ENCODE data around the gene CERS1. TPM values are rescaled to one million over a fixed set of nuclear protein-coding genes. Genes with fewer than 3 reads are reported as not detected.
"Not testable (repeated sequence)": the region's sequence is repeated elsewhere in the genome, so short reads cannot be mapped to it uniquely, and the experiment has no call there.

The CERS1 gene
- total RNA-seq, 2 experiments from 2014 or later: not detected

GRCh38 chr19:18928018-18928805, 32.3 kb upstream of the CERS1 start:
- POLR2A ChIA-PET: interaction anchor here (4.9 kb wide), 1 partner anchor 10 kb away, joined by 32 read pairs; the partner anchor contains the start of genes COPE and DDX49
- no peak overlapping the region for H3K4me3 Mint-ChIP-seq
- H3K9me3 Mint-ChIP-seq: no peaks in the 10 kb centered on the region
- CTCF ChIA-PET: no interaction called here
- H3K36me3 Mint-ChIP-seq (ENCODE audit: low read depth): peaks cover 22% of the 10 kb centered on the region
- DNase-seq: no peak
- peaks cover 4% of the 10 kb centered on the region for H3K4me1 Mint-ChIP-seq
- H3K27me3 Mint-ChIP-seq: peaks cover 2% of the 10 kb centered on the region
- no peak overlapping the region for H3K27ac Mint-ChIP-seq

GRCh38 chr19:18924684-18925213, 28.8 kb upstream of the CERS1 start:
- H3K36me3 Mint-ChIP-seq (ENCODE audit: low read depth): peaks cover 30% of the 10 kb centered on the region

GRCh38 chr19:18922228-18922985, 26.4 kb upstream of the CERS1 start:
- H3K36me3 Mint-ChIP-seq (ENCODE audit: low read depth): peaks cover 32% of the 10 kb centered on the region
- no peak overlapping the region for H3K27ac Mint-ChIP-seq
- H3K4me1 Mint-ChIP-seq: peaks cover 30% of the 10 kb centered on the region
- H3K27me3 Mint-ChIP-seq: no peaks in the 10 kb centered on the region
- no peak overlapping the region for H3K4me3 Mint-ChIP-seq
- DNase-seq: no peak
- POLR2A ChIA-PET: no interaction called here
- CTCF ChIA-PET: no interaction called here
- no peaks in the 10 kb centered on the region for H3K9me3 Mint-ChIP-seq

More at GRCh38 chr19:18924684-18925213, 28.8 kb upstream of the CERS1 start:
- Mint-ChIP-seq H3K27ac (no peak overlapping the region), H3K4me1 (peaks cover 14% of the 10 kb centered on the region), H3K4me3 (no peak overlapping the region), H3K27me3 (no peaks in the 10 kb centered on the region), H3K9me3 (no peaks in the 10 kb centered on the region)
- CTCF ChIA-PET: no interaction called here
- POLR2A ChIA-PET: no interaction called here
- no peak for DNase-seq

- ChIA-PET POLR2A (no interaction called here), CTCF (no interaction called here)
- Mint-ChIP-seq H3K9me3 (no peaks in the 10 kb centered on the region), H3K4me1 (peaks cover 35% of the 10 kb centered on the region), H3K36me3 (ENCODE audit: low read depth) (peaks cover 35% of the 10 kb centered on the region), H3K27me3 (no peaks in the 10 kb centered on the region), H3K27ac (no peak overlapping the region), H3K4me3 (no peak overlapping the region)
- no peak for DNase-seq
Measured at GRCh38 chr19:18921593-18921992, 25.6 kb upstream of the CERS1 start.

GRCh38 chr19:18920400-18920799, 24.4 kb upstream of the CERS1 start:
- ChIA-PET POLR2A (interaction anchor here (1.0 to 1.8 kb wide), 5 partner anchors 9 to 362 kb away, joined by 3 to 7 read pairs (median 4); partner anchors contain the start of genes KXD1 and SUGP2), CTCF (interaction anchor here (2.5 kb wide), 1 partner anchor 17 kb away, joined by 15 read pairs; no protein-coding TSS in a partner anchor)
- no peak for DNase-seq
- Mint-ChIP-seq H3K27me3 (no peaks in the 10 kb centered on the region), H3K36me3 (ENCODE audit: low read depth) (peaks cover 35% of the 10 kb centered on the region), H3K4me3 (peak overlapping the region; percentile 97), H3K27ac (peak overlapping the region; percentile 88), H3K4me1 (peaks cover 43% of the 10 kb centered on the region), H3K9me3 (no peaks in the 10 kb centered on the region)

GRCh38 chr19:18919900-18920214, 23.9 kb upstream of the CERS1 start:
- POLR2A ChIA-PET: interaction anchor here (0.5 to 2.9 kb wide), 24 partner anchors 9 to 1201 kb away, joined by 3 to 32 read pairs (median 4); partner anchors contain the start of genes FKBP8, KXD1, MAP1S and REX1BD
- no peak for DNase-seq
- H3K27me3 Mint-ChIP-seq: no peaks in the 10 kb centered on the region
- H3K4me1 Mint-ChIP-seq: peaks cover 46% of the 10 kb centered on the region
- H3K27ac Mint-ChIP-seq: peak overlapping the region; percentile 88
- CTCF ChIA-PET: interaction anchor here (0.7 to 2.5 kb wide), 7 partner anchors 18 to 641 kb away, joined by 3 to 15 read pairs (median 3); partner anchors contain the start of gene REX1BD
- H3K9me3 Mint-ChIP-seq: no peaks in the 10 kb centered on the region
- H3K36me3 Mint-ChIP-seq (ENCODE audit: low read depth): peaks cover 38% of the 10 kb centered on the region
- H3K4me3 Mint-ChIP-seq: peak overlapping the region; percentile 97

GRCh38 chr19:18919086-18919899, 23.3 kb upstream of the CERS1 start, which contains the start of the genes COPE and DDX49:
Gene COPE, minus strand, starts transcription at chr19:18919387. Its CDS starts 39 bp downstream, at chr19:18919348.
Gene DDX49, plus strand, starts transcription at chr19:18919715. Its CDS starts 27 bp downstream, at chr19:18919742.
- peaks cover 46% of the 10 kb centered on the region for H3K4me1 Mint-ChIP-seq
- peak within 1 kb of the TSS; percentile 97 for H3K4me3 Mint-ChIP-seq
- CTCF ChIA-PET: interaction anchor here (0.7 to 2.5 kb wide), 9 partner anchors 18 to 640 kb away, joined by 3 to 15 read pairs (median 3); partner anchors contain the start of gene REX1BD
- DNase-seq: peak; percentile 99
- POLR2A ChIA-PET: interaction anchor here (0.5 to 2.9 kb wide), 29 partner anchors 8 to 1200 kb away, joined by 3 to 32 read pairs (median 4); partner anchors contain the start of genes FKBP8, IL12RB1, KXD1 and MAP1S
- H3K36me3 Mint-ChIP-seq (ENCODE audit: low read depth): peaks cover 33% of the 10 kb centered on the region
- H3K27ac Mint-ChIP-seq: peak within 1 kb of the TSS; percentile 88
- no peaks in the 10 kb centered on the region for H3K27me3 Mint-ChIP-seq
- H3K9me3 Mint-ChIP-seq: no peaks in the 10 kb centered on the region

GRCh38 chr19:18917593-18917992, 21.6 kb upstream of the CERS1 start:
- peaks cover 34% of the 10 kb centered on the region for H3K36me3 Mint-ChIP-seq (ENCODE audit: low read depth)
- peak overlapping the region; percentile 70 for H3K4me3 Mint-ChIP-seq
- CTCF ChIA-PET, H3K27me3 Mint-ChIP-seq, DNase-seq, H3K9me3 Mint-ChIP-seq: not testable (repeated sequence)
- POLR2A ChIA-PET: interaction anchor here (0.9 to 2.9 kb wide), 3 partner anchors 9 to 12 kb away, joined by 3 to 32 read pairs (median 4); no protein-coding TSS in a partner anchor
- peaks cover 46% of the 10 kb centered on the region for H3K4me1 Mint-ChIP-seq
- H3K27ac Mint-ChIP-seq: peak overlapping the region; percentile 44

- H3K9me3 Mint-ChIP-seq: no peaks in the 10 kb centered on the region
- CTCF ChIA-PET: interaction anchor here (1.0 kb wide), 1 partner anchor 465 kb away, joined by 3 read pairs; no protein-coding TSS in a partner anchor
- H3K36me3 Mint-ChIP-seq (ENCODE audit: low read depth): peaks cover 30% of the 10 kb centered on the region
- H3K4me1 Mint-ChIP-seq: peaks cover 41% of the 10 kb centered on the region
- H3K4me3 Mint-ChIP-seq: no peak overlapping the region
- peak; percentile 53 for DNase-seq
- no peaks in the 10 kb centered on the region for H3K27me3 Mint-ChIP-seq
- no peak overlapping the region for H3K27ac Mint-ChIP-seq
- POLR2A ChIA-PET: no interaction called here
Measured at GRCh38 chr19:18915639-18916038, 19.7 kb upstream of the CERS1 start.

- H3K4me1 Mint-ChIP-seq: peaks cover 24% of the 10 kb centered on the region
- no peaks in the 10 kb centered on the region for H3K27me3 Mint-ChIP-seq
- no peak overlapping the region for H3K27ac Mint-ChIP-seq
- POLR2A ChIA-PET: interaction anchor here (1.0 kb wide), 1 partner anchor 22 kb away, joined by 3 read pairs; no protein-coding TSS in a partner anchor
- H3K4me3 Mint-ChIP-seq: no peak overlapping the region
- CTCF ChIA-PET: no interaction called here
- DNase-seq: no peak
- H3K36me3 Mint-ChIP-seq (ENCODE audit: low read depth): peaks cover 30% of the 10 kb centered on the region
- no peaks in the 10 kb centered on the region for H3K9me3 Mint-ChIP-seq
Measured at GRCh38 chr19:18913466-18913865, 17.5 kb upstream of the CERS1 start.

GRCh38 chr19:18912933-18913332, 17.0 kb upstream of the CERS1 start:
- Mint-ChIP-seq H3K36me3 (ENCODE audit: low read depth) (peaks cover 29% of the 10 kb centered on the region), H3K9me3 (no peaks in the 10 kb centered on the region), H3K27me3 (no peaks in the 10 kb centered on the region), H3K4me1 (peaks cover 19% of the 10 kb centered on the region), H3K4me3 (no peak overlapping the region), H3K27ac (no peak overlapping the region)
- ChIA-PET CTCF (interaction anchor here (0.7 kb wide), 1 partner anchor 63 kb away, joined by 3 read pairs; no protein-coding TSS in a partner anchor), POLR2A (interaction anchor here (1.0 kb wide), 1 partner anchor 22 kb away, joined by 3 read pairs; no protein-coding TSS in a partner anchor)
- DNase-seq: no peak
